KMS-11 (cell line): ENCODE results near the gene GNAZ.
"Not testable (repeated sequence)": the region's sequence is repeated elsewhere in the genome, so short reads cannot be mapped to it uniquely, and the experiment has no call there.

Experiments used
- H2AFZ ChIP-seq: fragments of 200-600 bp; sonication (generic); 2 replicates; pipeline ENCODE4 v1.6.1; 2016; ENCODE audit warnings: antibody characterized with exemption, mixed run types, low read depth
- H3K27ac ChIP-seq: fragments of 200-600 bp; sonication (generic); 2 replicates; pipeline ENCODE4 v1.6.1; 2016; ENCODE audit warnings: mild to moderate bottlenecking, mixed run types
- H3K27me3 ChIP-seq: fragments of 200-600 bp; sonication (generic); 2 replicates; pipeline ENCODE4 v1.6.1; 2017; ENCODE audit warnings: mild to moderate bottlenecking, low read depth, mixed run types, moderate library complexity; ENCODE audit not compliant: insufficient read depth
- H3K36me3 ChIP-seq: fragments of 200-600 bp; sonication (generic); 2 replicates; pipeline ENCODE4 v1.6.1; 2017; ENCODE audit warnings: mild to moderate bottlenecking, mixed run types; ENCODE audit not compliant: insufficient read depth
- H3K4me1 ChIP-seq: fragments of 200-600 bp; sonication (generic); 2 replicates; pipeline ENCODE4 v1.6.1; 2016; ENCODE audit warnings: mild to moderate bottlenecking, low read depth, mixed run types; ENCODE audit not compliant: poor library complexity, severe bottlenecking
- H3K4me2 ChIP-seq: fragments of 200-600 bp; sonication (generic); 2 replicates; pipeline ENCODE4 v1.7.0; 2016; ENCODE audit warnings: mild to moderate bottlenecking, mixed run types
- H3K4me3 ChIP-seq: fragments of 200-600 bp; sonication (generic); IDR thresholded peaks from 2 replicates; pipeline ENCODE4 v1.6.1; 2017; ENCODE audit warnings: low read depth, low read length, mixed read lengths; ENCODE audit not compliant: insufficient read depth
- H3K79me2 ChIP-seq: fragments of 200-600 bp; sonication (generic); 2 replicates; pipeline ENCODE4 v1.6.1; 2016; ENCODE audit warnings: low read depth, mixed run types; ENCODE audit not compliant: insufficient read depth
- H3K9ac ChIP-seq: fragments of 200-600 bp; sonication (generic); 2 replicates; pipeline ENCODE4 v1.6.1; 2016; ENCODE audit warnings: mild to moderate bottlenecking, mixed run types
- H4K20me1 ChIP-seq: fragments of 200-600 bp; sonication (generic); 2 replicates; pipeline ENCODE4 v1.6.1; 2016; ENCODE audit warnings: mild to moderate bottlenecking, mixed run types; ENCODE audit not compliant: insufficient read depth
- CTCF ChIP-seq: fragments of 200-600 bp; sonication (generic); conservative IDR thresholded peaks from 2 replicates; pipeline ENCODE4 v1.6.1; 2017; ENCODE audit warnings: low read depth, mild to moderate bottlenecking, antibody characterized with exemption, low read length, moderate library complexity, mixed read lengths

Gene GNAZ

GRCh38 chr22:23070418-23071229, at the start of gene GNAZ:
Gene GNAZ, plus strand, starts transcription at chr22:23070519. Its CDS starts 25,177 bp downstream, at chr22:23095696.
- Histone ChIP-seq H3K79me2 (no peaks in the 10 kb centered on the region), H3K4me3 (no peak within 1 kb of the TSS), H3K36me3 (no peaks in the 10 kb centered on the region)

GRCh38 chr22:23020659-23021293, 49.5 kb upstream of the GNAZ start:
- Histone ChIP-seq H3K27me3 (no peaks in the 10 kb centered on the region), H3K4me2 (no peak overlapping the region), H3K27ac (no peak overlapping the region), H4K20me1 (no peaks in the 10 kb centered on the region), H3K9ac (no peak overlapping the region), H3K4me1 (no peaks in the 10 kb centered on the region), H2AFZ (no peak overlapping the region), H3K4me3 (no peak overlapping the region), H3K36me3 (no peaks in the 10 kb centered on the region), H3K79me2 (no peaks in the 10 kb centered on the region)
- TF ChIP-seq CTCF = no peak

More at GRCh38 chr22:23070418-23071229, at the start of gene GNAZ:
- Histone ChIP-seq H3K27ac (no peak within 1 kb of the TSS), H2AFZ (peak within 1 kb of the TSS; percentile 87), H4K20me1 (no peaks in the 10 kb centered on the region), H3K27me3 (no peaks in the 10 kb centered on the region), H3K4me1 (peaks cover 10% of the 10 kb centered on the region), H3K9ac (peak within 1 kb of the TSS; percentile 38; the same call in 1 of the 2 replicates), H3K4me2 (peak within 1 kb of the TSS; percentile 86)
- no peak for TF ChIP-seq CTCF

GRCh38 chr22:23021660-23022353, 48.5 kb upstream of the GNAZ start:
- H3K27me3 ChIP-seq, H4K20me1 ChIP-seq, H3K9ac ChIP-seq, H3K27ac ChIP-seq, H3K79me2 ChIP-seq, H3K4me3 ChIP-seq, H3K4me2 ChIP-seq, H3K4me1 ChIP-seq, H2AFZ ChIP-seq, H3K36me3 ChIP-seq: not testable (repeated sequence)

DNA sequence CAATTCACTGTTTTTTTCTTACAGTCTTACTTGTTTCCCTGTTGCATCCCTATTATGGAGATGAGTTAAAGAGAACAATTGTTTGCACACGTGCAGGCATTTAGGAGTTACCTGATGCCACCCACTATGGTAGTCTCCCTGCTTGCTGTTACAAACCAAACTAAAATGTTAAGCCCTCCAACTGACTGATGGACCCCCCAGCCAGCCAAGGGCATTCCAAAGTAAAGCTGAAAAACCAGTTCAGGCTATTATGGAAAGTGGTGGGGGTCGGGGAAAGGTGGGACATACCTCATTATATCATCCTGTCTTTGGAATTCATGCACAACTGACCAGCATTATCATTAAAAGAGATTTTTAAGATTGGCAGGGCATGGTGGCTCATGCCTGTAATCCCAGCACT, 47.0 kb upstream of the GNAZ start:
- Histone ChIP-seq H3K4me2 (no peak overlapping the region), H3K4me1 (no peaks in the 10 kb centered on the region)

More for the DNA sequence above, 47.0 kb upstream of the GNAZ start:
- no peaks in the 10 kb centered on the region for H3K27me3 ChIP-seq
- no peaks in the 10 kb centered on the region for H4K20me1 ChIP-seq
- no peaks in the 10 kb centered on the region for H3K36me3 ChIP-seq
- no peaks in the 10 kb centered on the region for H3K79me2 ChIP-seq
- no peak overlapping the region for H3K27ac ChIP-seq
- H3K9ac ChIP-seq = no peak overlapping the region
- TF ChIP-seq CTCF = no peak
- H2AFZ ChIP-seq = no peak overlapping the region
- no peak overlapping the region for H3K4me3 ChIP-seq
